Measurements from ENCODE around the gene TSPAN9.

TSPAN9 gene

DNA sequence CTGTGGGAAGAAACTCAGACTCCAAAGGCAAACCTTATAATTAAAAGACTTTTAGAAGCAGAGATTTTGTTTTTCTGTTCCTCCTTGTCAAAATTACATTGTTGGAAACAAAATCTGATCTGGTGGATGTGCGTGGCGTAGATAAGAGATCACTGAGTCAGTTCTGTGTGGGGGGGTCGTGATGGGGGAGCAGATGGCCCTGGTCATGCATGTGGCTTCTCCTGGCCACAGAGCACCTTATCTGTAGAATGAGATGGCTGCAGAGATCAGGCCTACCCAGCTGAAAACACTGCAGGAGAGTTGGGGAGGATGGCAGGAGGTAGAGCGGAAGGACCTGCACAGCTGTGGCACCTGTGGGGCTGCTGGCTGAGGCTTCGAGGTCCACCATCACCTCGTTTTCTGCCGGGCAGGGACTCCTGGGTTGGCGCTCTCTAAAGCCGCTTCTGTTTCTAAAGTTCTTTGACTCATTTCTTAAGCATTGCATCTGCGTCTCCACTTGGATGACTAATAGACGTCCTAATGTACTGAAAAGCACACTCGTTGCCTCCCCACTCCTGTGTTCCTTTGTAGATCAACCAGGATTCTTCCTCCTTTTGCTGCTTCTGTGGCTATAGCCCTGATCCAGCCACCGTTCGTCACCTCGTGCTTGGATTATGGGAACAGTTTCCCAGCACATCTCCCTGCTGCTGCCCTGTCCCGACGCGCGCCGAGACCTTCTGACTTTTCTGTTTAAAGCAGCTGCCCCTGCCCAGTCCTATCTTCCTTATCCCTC, 93.4 kb downstream of the TSPAN9 start:
- TF ChIP-seq CTCF (IDR thresholded peaks at IDR 0.05; ENCODE audit: borderline replicate concordance, insufficient read depth, low read depth, low read length), result no peak
- H3K4me3 ChIP-seq (ENCODE audit: low read depth, low read length), result no peak overlapping the region

- TF ChIP-seq CTCF (IDR thresholded peaks at IDR 0.05; ENCODE audit: borderline replicate concordance, insufficient read depth, low read depth, low read length), result no peak
- H3K4me3 ChIP-seq (ENCODE audit: low read depth, low read length), result no peak overlapping the region
Observed at GRCh38 chr12:3171195-3171591, 94.0 kb downstream of the TSPAN9 start.

DNA sequence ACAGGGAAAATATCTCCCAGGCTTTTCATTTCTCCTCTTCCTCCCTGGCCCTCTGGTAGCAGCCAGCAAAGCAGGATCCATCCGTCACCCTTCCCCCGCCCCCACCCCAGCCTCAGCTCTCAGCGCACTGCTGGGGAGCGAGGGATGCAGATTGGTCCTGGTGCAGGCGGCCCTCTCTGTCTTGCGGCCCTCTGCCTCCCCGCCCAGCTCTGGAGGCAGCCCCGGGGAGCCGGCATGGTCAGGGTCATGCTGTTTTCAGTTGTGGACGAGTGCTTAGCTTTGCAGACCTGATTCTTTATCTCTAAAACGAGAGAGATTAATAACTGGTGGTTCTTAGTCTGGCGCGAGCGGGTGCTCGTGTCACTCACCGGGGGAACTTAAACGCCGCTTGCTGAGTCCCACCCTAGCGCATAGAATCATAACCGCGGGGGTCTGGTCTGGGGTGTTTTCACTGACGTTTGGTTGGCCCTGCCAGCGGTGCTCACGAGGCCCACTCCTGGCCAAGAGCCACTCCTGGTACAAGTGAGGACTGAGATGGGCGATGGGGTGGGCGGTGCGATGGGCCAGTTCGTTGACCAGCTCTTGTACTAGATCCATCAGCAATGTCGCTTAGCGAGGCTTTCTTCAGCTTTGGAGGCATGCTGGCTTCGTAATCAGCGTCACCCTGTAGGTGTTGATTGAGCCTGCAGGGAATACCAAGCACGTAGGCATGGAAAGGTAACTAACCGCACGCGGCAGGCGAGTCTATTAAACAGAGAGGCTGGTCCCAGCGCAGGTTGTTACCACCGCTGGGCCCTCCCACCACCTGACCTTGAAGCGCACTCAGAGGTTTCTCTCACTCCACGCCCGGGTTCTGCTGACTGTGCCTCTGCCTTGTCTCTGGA, 95.2 kb downstream of the TSPAN9 start:
- H3K4me3 ChIP-seq (ENCODE audit: low read depth, low read length), result no peak overlapping the region
- no peak for TF ChIP-seq CTCF (IDR thresholded peaks at IDR 0.05; ENCODE audit: borderline replicate concordance, insufficient read depth, low read depth, low read length)

GRCh38 chr12:3173008-3173553, 95.9 kb downstream of the TSPAN9 start:
- no peak for TF ChIP-seq CTCF (IDR thresholded peaks at IDR 0.05; ENCODE audit: borderline replicate concordance, insufficient read depth, low read depth, low read length)
- H3K4me3 ChIP-seq (ENCODE audit: low read depth, low read length), result no peak overlapping the region

- no peak for TF ChIP-seq CTCF (IDR thresholded peaks at IDR 0.05; ENCODE audit: borderline replicate concordance, insufficient read depth, low read depth, low read length)
- H3K4me3 ChIP-seq (ENCODE audit: low read depth, low read length), result no peak overlapping the region
Observed at GRCh38 chr12:3173912-3174311, 96.7 kb downstream of the TSPAN9 start.

DNA sequence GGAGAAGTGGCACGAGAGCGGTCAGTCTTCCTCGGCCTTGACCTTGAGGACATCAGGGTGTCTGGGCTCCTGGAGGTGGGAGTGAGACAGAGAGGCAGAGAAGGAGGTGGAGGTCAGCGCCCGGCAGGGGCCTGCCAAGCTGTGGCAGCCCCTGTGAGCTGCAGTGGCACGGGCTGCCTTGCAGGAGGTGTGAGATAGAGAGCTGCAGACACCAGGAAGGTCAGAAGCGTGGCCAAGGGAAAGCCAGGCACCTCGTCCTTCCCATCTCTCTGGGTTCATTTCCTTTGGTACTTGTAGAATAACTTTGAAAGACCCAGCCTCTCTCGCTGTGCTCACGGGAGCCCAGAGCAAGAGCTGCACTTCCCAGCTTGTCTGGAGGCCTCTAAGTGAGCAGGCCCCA, 98.1 kb downstream of the TSPAN9 start:
- TF ChIP-seq CTCF (IDR thresholded peaks at IDR 0.05; ENCODE audit: borderline replicate concordance, insufficient read depth, low read depth, low read length), result no peak
- no peak overlapping the region for H3K4me3 ChIP-seq (ENCODE audit: low read depth, low read length)
